NAMALWA (cell line): ENCODE results near the gene AKT1S1.
A peak's percentile ranks its signal among the peaks of the same experiment; 100 is the strongest.

Experiments used
- DNase-seq: peaks from one replicate; pipeline ENCODE4 v3.0.0-alpha.2; 2015; ENCODE audit warnings: low spot score

Gene AKT1S1

GRCh38 chr19:49866933-49867782 lies 10.0 kb downstream of the AKT1S1 start, which contains the start of gene PNKP:
PNKP (minus strand) TSS chr19:49867576; CDS start chr19:49867204, 372 bp downstream.
- DNase-seq, result peak; percentile 92

DNA sequence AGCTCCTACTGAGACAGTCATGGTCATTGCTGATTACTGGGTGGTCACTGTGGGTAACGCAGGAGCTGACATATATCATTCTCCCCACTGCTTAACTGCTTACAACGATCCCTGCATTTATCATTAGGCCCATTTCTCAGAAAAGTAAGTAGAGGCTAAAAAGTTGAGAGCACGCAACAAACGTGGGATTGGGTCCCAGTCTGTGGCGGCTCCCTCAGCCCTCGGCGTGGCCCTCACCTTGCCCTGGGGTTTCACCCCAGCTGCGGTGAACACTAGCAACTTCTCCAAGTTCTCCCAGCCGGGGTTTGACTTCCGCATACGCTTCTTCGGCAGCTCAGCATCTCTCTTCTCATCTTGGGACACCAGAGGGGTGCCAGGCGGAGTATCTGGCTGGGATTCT lies 12.3 kb downstream of the AKT1S1 start:
- no peak for DNase-seq

GRCh38 chr19:49863935-49864320 lies 13.2 kb downstream of the AKT1S1 start:
- DNase-seq, result no peak

DNA sequence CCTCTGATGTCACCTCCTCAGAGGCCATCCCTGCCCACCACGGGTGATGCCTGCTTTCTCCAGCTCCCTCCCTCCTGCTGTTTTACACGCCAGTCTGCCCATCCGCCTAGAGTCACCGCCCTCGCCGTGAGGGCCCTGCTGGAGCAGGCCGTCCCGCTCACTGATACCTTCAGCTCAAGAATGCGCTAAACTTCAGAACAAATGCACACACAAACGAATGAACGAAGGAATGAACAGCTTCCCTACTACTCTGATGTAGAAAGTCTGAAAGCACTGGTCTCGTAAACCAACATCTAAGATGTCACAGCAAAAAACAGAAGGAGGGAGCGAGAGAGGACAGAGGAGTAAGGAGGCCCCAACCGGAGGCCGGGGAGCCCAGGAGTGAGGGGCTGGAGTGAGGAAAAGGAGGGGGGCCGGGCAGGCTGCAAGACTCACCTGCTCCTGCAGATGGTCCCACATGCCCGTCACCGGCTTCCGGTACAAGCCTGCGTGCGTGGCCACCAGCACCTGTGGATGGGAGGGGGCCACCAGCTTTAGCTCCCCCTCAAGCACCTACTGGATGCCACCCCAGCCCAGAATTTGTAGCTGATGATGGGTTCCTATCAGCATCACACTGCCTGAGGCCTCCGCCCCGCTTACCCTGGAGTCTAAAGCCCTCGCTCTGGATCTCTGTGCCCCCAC lies 13.8 kb downstream of the AKT1S1 start:
- DNase-seq, result peak; percentile 14

GRCh38 chr19:49862391-49863253 lies 14.5 kb downstream of the AKT1S1 start:
- peak; percentile 44 for DNase-seq

DNA sequence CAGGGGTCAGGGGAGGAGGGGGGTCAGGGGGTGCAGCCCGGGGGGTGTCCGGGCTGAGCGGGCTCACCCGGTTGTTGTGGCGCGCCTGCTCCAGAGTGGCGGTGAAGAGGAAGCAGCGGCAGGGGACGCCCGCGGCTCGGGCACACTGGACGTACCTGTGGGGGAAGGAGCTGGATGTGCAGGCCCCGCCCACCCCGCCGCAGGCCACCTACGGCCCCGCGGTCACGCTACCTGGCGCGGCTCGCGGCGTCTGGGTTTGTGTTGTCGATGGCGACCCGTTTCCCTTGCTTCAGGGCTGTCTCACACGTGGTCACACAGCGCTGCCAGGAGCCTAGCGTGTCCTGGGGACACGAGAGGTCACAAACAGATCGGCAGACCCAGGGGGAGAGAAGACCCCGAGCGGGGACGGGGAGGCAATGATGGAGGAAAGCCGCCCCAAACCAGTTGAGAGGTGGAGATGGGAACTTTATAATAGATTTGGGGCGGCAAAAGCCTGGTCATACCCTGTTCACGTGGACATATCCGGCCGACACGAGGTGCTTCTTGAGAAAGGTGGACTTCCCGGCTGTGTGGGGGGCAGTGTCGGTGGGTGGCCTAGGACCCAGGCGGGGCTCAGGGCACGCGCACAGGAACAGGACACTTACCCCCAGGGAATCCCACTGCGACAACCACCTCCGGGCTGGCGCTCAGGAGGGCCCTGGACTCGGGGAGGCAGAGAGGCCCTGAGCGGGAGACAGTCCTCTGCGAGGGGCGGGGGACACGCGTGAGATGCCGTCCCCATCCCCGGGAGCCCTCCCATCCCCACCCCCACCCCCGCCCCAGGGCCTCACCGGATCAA lies 15.4 kb downstream of the AKT1S1 start:
- DNase-seq, result peak; percentile 17

- peak; percentile 9 for DNase-seq
Observed at GRCh38 chr19:49861107-49861506, 16.0 kb downstream of the AKT1S1 start.

GRCh38 chr19:49860336-49861102 lies 16.6 kb downstream of the AKT1S1 start:
- peak; percentile 13 for DNase-seq

DNA sequence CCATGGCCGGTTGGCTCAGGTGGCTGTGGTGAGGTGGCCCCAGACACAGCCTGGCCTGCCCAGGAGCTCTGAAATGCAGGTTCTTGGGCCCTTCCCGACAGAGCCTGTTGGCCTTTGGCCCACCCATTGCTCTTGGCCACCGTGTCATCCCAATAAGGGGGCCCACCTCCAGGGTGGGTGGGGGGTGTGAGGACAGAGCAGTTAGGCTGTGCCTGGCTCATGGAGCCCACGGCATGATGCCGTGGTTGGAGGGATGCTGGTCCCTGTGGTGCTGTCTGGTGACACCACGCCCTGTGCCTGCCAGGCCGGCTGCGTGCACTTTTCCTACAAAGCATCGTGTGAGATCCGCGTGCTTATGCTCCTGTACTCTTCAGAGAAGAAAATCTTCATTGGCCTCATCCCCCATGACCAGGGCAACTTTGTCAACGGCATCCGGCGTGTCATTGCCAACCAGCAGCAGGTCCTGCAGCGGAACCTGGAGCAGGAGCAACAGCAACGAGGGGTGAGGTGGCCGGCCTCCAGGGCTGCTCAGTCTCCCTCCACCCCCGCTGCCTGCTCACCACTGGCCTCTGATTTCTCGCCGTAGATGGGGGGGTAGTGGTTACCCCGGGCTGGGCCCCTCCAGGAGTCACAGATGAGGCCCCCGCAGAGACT lies 17.3 kb downstream of the AKT1S1 start:
- DNase-seq, result peak; percentile 11

GRCh38 chr19:49858088-49858985 lies 18.8 kb downstream of the AKT1S1 start:
- DNase-seq, result peak; percentile 45

- no peak for DNase-seq
Observed at GRCh38 chr19:49857838-49858087, 19.4 kb downstream of the AKT1S1 start.

GRCh38 chr19:49857061-49857837 lies 19.9 kb downstream of the AKT1S1 start:
- DNase-seq, result no peak

GRCh38 chr19:49856574-49857021 lies 20.6 kb downstream of the AKT1S1 start:
- DNase-seq, result no peak

GRCh38 chr19:49855676-49856573 lies 21.2 kb downstream of the AKT1S1 start:
- DNase-seq, result peak; percentile 14

DNA sequence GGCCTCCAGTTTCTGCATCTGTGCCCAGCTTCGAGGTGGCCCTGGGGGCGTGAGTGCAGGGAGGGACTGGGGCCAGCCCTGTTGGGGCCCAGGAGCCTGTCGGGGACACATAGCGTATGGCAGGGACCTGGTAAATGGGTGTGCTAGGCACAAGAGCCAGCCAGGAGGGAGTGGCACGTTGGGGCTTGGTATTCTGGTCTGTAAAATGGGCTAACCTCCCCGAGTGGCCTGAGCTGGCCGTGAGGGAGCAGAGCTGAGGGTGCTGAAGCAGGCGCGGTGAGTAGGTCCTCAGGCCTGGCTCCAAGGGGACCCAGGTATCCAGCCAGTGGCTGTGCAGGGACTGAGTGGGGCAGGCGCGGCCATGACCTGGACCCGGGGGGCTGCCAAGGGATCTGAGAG lies 21.9 kb downstream of the AKT1S1 start:
- DNase-seq, result no peak

- no peak for DNase-seq
Observed at GRCh38 chr19:49854378-49855263, 22.5 kb downstream of the AKT1S1 start.
